ENCODE data around the gene AMZ2.
"Not testable (repeated sequence)": the region's sequence is repeated elsewhere in the genome, so short reads cannot be mapped to it uniquely, and the experiment has no call there.

Gene AMZ2, protein sequence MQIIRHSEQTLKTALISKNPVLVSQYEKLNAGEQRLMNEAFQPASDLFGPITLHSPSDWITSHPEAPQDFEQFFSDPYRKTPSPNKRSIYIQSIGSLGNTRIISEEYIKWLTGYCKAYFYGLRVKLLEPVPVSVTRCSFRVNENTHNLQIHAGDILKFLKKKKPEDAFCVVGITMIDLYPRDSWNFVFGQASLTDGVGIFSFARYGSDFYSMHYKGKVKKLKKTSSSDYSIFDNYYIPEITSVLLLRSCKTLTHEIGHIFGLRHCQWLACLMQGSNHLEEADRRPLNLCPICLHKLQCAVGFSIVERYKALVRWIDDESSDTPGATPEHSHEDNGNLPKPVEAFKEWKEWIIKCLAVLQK

DNA sequence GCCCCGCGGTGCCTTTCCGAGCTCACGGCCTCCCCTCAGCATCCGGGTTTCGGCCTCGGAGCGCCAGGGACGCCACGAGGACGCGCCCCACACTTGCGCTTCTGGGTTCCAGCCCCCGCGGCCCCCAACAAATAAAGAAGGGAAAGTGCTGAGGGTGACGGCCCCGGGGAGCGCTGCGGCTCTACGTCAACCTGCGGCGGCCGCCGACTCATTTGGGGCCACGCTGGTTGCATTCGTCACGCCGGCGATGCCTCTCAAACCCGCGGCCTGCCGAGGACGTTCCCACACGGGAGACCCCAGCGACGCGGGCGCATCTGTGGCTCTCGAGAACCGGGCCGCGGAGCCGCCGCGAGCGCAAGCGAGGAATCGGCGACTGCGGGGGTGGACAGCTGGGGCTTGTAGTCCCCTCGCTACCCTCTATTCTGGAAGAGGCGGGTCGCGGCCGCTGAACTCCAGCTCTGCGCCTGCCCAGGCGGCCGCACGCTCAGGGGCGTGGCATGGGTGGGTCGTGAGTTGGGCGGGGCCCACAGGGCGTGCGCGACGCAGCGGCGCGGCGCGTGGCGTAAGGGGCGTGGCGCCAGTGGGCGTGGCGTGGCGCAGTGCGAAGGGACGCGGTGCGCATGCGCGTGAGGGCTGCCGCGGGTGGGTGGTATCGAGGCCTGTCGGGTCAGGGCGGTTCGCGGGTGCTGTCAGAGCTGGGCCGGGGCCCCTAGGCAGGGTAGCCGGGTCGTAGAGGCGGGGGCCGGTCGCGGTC, at the start of gene AMZ2:
AMZ2 (plus strand) TSS at position 599 of the 754 bp plus-strand sequence. CDS start 2,145 bp downstream, outside the sequence.
- peak; percentile 89 for DNase-seq (ENCODE audit: low read depth)

DNA sequence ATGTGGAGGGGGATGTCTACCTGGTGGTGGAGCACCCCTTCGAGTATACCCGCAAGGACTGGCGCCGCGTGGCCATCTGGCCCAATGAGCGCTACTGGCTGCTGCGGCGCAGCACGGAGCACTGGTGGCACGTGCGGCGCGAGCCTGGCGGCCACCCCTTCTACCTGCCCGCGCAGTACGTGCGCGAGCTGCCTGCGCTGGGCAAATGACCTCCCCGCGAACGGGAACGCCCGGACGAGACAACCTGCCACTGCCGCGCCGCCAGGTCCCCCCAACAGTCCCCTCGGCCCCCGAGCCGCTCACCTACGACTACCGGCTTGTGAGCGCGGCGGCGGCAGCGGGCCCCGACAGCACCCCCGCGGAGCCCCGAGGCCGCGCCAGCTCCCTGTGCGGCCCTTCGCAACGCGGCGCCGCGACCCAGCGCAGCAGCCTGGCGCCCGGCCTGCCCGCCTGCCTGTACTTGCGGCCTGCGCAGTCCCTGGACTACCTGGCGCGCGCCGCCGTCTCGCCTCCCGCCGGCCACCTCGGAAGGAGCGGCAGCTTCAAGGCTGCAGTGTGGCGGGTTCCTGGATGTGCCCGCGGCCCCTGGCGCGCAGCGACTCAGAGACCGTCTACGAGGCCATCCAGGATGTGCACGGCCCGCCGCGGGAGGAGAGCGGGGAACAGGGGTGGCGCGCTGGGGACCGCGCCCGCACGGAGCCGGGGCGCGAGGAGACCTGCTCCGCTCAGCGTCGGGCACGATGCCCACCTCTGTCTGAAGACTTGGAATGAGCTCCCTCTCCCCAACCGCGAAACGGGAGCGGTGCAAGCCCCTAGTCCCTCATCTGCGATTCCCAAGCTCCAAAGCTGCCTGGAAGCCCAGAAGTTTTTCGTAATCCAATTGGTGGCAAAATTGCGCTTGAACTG, 48.7 kb upstream of the AMZ2 start:
- DNase-seq (ENCODE audit: low read depth) = no peak

DNA sequence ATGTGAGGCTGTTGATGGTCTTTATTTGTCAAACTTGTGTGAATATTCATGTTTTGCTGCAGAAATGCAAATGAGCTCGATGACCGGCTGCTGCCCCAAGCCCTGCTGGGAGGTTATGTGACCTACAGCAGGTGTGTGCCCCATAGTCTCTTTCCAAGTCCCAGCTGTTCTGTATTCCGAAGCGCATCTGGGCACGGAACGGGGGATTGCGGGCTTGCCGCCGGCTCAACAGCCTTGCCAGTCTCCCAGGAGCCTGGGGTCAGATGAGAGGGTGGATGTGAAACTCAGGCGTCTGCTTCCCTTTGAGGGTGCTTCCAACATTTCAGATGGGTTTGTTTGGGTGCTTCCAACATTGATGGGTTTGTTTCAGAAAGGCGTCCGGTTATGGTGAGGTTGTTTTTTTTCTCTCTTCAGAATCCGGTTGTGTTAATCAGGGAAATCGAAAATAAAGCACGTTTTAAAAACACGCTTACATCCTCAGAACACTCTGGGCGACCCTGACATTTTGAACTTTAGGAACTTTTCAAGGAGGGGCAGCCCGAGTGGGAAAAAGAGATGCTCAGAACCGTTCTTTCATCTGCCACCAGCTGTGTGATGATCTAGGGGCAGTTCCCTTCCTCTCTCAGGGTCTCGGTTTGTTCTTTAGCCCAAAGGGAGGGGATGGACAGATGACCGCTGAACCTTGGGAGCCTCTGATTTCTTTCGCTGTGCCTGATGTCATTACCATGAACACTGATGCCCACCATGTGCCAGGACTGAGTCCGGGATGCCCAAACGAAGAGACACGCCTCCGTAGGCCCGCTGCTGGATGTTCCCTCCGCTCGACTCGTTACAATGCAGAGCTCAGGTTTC, 47.8 kb upstream of the AMZ2 start:
- DNase-seq (ENCODE audit: low read depth) = no peak

DNA sequence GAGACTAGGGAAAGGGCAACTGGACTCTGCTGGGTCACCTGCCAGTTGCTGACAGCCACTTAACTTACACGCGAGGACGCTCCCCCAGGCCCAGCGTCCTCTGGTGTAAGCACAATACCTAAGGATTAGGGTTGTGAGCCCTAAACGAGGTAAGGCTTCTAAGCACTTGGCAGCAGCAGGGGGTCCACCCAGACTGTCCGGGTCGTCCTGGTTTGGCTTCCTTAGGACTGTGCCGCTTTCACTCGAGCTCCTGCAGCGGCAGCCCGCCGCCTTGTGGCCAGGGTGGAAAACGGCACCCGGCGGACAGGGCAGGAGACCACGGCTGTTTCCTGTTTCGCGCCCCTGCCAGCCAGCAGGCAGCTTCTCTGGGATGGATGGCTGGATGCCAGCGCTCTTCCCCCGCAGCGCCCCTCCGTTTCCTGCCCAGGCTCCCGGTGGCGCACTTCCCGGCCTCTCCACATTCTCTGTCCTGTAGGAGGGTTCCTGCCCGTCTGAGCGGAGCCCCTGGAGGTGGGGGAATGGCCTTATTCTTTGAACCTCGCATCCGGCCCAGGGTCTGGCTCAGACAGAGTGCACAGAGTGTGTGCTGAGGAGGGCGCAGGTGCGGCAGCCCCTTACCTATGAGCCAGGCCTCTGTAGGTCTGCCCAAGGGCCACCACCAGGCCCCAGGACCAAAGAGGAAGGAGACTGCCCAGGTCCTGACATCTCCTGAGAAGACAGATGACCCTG, 47.0 kb upstream of the AMZ2 start:
- peak; percentile 57 for DNase-seq (ENCODE audit: low read depth)

DNA sequence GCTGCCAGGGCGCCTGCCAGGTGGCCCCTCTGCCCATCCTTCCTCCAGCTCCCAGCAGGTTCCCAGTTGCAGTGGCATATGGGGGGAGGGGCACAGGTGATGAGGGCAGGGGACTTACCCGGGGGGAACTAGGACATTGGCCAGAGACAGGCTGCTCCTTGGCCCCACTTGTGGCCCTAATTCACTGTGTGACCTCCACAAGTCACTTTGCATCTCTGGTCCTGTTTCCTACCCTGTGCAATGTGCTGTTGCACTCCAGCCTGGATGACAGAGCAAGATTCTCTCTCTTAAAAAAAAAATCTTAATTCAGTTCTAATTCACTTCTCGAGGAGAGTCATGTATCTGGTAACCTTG, 46.4 kb upstream of the AMZ2 start:
- not testable (repeated sequence) for DNase-seq (ENCODE audit: low read depth)

DNA sequence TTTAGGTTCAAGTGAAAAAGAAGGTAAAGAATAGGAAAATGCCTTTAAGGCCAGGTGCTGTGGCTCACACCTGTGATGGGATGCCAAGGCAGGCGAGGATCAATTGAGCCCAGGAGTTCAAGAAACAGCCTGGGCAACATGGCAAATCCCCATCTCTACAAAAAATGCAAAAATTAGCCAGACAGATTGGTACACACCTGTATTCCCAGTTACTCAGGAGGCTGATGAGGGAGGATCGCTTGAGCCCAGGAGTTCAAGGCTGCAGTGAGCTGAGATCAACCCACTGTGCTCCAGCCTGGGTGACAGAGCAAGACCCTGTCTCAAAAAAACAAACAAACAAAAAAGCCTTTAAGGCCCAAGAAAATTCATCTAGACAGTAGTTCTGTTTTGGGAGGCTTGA, 45.5 kb upstream of the AMZ2 start:
- DNase-seq (ENCODE audit: low read depth) = not testable (repeated sequence)

DNA sequence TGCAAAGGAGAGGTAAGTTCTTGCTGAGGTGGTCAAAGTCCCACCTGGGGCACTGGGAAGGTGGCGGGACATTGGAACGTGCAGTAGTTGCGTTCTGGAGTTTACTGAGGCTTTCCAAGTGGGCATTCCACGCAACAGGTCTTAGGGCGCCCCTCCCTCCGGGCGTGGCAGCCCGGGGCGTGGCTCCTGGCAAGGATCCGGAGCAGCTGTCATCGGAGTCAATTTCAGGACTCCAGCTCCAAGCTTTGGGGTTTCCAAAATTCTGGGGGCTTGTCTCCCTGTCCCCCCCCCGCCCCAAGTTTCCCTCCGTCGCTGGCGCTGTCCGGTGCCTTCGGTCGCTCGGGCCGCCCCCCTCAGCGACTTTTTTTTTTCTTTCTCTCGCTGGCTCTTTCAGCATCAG, 43.1 kb upstream of the AMZ2 start:
- DNase-seq (ENCODE audit: low read depth) = no peak

DNA sequence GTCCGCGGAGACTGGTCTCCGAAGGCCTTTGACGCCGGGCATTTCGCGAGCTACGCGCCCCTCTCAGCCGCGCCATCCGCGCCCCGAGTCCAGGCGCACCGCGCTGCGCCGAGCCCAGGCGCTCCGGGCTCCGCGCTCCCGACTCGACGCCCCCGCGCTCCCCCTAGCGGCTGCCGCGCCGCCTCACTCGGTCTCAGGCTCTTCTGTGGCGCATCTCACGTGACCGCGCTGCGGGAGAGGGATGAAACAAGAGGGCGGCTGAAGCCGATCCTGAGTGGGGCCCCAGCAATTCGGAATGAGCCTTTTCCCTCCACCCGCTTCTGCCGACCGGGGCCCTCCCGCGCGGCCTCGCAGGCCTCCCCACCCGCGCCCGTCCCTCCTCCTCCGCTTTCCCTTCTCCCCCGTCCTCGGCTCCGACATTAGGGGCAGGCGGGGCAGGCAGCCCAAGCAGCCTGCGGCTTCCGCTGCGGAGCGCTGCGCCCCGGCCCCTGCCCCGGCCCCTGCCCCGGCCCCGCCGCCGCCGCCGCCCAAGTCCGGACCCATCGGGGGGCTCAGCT, 42.5 kb upstream of the AMZ2 start:
- DNase-seq (ENCODE audit: low read depth) = peak; percentile 82

DNA sequence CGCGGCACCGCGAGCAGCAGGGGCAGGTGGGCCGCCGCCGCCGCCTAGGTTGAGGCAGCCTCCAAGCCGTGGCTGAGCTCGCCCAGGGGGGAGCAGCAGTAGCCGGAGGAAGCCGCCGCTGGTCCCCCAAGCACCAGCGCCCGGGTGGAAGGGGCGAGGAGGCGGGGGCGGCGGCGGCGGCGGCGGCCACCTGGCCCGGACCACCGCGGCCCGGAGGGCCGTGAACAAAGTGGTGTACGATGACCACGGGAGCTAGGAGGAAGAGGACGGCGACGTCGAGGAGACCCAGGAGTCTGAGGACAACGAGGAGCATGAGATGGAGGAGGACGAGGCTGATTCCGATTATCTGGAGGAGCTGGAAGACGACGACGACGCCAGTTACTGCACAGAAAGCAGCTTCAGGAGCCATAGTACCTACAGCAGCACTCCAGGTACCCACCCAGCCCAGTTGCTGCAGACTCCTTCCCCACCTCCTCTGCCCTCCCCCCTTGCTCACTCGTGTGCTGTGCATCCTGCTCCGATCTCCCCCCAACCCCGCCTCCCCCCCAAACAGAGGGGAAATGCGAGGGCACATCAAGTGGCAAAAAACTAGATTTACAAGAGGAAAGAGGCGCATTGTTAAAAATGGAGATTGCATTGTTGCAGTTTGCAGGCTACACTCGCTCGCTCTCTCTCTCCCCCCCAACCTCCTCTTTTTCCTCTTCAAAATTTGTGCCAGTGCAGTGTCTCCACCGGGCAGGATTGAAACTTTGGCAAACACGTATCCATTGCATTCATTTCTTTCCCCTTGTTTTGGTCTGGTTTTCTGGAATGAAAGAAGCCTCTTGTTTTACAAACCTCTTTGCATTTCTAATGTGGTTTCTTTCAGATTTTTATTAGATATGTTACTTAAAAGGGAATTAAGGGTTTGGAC, 41.8 kb upstream of the AMZ2 start:
- DNase-seq (ENCODE audit: low read depth) = no peak

DNA sequence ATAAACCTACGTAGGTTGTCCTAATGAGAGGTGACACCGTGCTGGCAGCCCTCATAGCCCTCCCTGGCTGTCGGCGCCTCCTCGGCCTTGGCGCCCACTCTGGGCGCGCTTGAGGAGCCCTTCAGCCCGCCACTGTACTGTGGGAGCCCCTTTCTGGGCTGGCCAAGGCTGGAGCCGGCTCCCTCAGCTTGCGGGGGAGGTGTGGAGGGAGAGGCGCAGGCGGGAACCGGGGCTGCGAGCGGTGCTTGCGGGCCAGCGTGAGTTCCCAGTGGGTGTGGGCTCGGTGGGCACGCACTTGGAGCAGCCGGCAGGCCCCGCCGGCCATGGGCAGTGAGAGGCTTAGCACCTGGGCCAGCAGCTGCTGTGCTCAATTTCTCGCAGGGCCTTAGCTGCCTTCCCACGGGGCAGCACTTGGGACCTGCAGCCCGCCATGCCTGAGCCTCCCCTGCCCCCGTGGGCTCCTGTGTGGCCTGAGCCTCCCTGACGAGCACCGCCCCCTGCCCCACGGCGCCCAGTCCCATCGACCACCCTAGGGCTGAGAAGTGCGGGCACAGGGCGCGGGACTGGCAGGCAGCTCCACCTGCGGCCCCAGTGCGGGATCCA, 40.1 kb upstream of the AMZ2 start:
- no peak for DNase-seq (ENCODE audit: low read depth)

DNA sequence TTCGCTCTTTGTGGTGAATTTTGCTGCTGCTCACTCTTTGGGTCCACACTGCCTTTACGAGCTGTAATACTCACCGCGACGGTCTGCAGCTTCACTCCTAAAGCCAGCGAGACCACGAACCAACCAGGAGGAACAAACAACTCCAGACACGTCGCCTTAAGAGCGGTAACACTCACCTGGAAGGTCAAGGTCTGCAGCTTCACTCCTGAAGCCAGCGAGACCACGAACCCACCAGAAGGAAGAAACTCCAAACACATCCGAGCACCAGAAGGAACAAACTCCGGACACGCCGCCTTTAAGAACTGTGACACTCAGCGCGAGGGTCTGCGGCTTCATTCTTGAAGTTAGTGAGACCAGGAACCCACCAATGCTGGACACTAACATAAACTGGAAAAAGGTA, 39.2 kb upstream of the AMZ2 start:
- DNase-seq (ENCODE audit: low read depth) = not testable (repeated sequence)

DNA sequence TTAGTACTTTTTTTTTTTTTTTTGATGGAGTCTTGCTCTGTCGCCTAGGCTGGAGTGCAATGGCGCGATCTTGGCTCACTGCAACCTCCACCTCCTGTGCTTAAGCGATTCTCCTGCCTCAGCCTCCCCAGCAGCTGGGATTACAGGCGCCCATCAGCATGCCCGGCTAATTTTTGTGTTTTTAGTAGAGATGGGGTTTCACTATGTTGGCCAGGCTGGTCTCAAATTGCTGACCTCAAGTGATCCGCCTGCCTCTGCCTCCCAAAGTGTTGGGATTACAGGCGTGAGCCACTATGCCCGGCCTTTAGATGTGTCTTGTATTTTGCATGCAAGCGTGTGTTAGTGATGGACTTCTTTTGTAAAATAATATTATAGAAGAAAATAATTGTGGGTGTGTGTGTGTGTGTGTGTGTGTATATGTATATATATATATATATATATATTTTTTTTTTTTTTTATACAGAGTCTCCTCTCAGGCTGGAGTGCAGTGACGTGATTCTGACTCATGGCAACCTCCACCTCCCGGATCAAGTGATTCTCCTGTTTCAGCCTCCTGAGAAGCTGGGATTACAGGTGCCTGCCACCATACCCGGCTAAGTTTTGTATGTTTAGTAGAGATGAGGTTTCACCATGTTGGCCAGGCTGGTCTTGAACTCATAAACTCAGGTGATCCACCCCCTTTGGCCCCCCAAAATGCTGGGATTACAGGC, 38.5 kb upstream of the AMZ2 start:
- not testable (repeated sequence) for DNase-seq (ENCODE audit: low read depth)

DNA sequence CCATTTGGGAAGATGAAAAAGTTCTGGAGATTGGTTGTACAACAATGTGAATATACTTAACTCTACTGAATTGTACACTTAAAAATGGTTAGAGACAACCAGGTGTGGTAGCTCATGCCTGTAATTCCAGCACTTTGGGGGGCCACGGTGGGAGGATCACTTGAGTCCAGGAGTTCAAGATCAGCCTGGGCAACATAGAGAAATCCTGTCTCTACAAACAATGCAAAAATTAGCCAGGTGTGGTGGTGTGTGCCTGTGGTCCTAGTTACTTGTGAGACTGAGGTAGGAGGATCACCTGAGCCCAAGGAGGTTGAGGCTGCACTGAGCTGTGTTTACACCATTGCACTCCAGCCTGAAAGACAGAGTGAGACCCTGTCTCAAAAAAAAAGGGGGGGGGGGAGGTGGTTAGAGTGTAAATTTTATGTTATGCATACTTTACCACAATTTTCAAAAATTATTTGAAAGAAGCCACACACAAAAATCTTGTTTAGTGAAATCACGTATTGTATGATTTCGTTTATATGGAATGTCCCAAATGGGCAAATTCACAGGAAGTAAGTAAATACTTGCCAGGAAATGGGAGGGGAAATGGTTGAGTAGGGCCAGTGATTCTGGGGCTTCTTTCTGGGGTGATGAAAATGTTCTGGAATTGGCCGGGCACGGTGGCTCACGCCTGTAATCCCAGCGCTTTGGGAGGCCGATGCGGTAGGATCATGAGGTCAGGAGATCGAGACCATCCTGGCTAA, 37.1 kb upstream of the AMZ2 start:
- DNase-seq (ENCODE audit: low read depth) = no peak

DNA sequence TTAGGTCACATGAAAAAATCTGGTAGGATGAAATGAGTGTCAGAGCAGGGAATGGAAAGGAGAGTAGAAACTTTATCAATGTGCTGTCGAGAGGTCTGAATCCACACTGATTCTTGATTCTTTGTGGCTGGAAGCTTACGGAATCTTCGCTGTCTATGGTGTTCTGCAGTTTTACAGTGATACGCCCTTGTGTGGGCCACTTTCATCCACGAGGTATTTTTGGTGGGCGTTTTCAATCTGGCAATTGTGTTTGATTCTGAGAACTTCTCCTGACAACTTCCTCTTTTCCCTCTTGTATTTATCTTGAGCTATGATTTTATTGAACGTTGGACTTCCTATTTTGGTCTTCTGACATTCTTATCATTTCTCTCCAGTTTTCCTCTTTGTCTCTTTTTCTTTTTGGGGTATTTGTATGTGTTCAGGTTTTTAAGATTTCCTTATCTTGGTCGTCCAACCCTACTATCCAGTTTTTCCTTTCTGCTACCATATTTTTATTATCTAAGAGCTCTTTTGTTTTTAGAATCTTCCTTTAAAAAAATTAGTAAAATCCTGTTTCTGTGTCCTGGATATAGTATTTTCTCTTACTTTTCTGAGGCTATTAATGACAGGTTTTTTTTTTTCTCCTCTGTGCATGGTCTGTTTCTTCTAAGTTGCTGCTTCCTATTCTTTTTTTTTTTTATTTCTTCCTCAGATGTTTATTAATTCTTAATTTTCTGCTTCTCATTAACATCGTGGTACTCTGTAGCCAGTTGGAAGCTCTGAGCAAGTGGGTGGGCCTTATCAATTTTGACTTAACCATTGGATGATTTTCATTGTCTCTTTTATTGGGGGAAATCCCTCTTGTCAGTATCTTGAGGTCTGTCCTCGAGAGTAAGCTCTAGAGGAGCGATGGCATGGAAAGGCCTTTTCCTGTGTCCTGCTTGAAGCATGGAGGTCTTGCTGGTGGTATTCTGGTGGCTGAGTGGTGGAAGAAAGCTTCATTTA, 34.1 kb upstream of the AMZ2 start:
- DNase-seq (ENCODE audit: low read depth) = not testable (repeated sequence)

DNA sequence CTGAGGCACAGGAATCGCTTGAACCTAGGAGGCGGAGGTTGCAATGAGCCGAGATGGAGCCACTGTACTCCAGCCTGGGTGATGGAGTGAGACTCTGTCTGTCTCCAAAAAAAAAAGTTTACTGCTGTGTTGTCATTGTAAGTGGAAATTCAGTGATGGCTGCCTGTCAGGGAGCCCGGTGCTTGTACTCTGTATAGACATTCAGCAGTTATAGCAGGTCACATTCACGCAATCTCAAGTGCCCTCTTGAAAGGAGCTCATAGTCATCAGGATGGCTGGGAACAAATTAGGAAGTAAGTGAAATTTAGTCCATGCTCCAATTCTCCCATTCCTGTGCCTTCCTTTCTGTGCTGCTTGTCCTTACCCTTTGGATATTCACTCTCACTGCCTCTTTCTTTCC, 32.4 kb upstream of the AMZ2 start:
- DNase-seq (ENCODE audit: low read depth) = not testable (repeated sequence)

DNA sequence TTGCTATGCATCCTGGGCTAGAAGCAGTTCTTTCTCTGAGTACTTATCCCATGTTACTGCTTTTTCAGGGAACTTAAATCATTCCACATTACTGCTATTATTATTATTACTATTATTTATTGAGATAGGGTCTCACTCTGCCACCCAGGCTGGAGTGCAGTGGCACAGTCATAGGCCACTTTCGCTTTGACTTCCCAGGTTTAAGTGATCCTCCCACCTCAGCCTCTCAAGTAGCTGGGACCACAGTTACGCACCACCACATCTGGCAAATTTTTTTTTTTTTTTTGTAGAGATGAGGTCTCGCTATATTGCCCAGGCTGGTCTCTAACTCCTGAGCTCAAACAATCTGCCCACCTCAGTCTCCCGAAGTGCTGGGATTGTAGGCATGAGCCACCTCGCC, 28.4 kb upstream of the AMZ2 start:
- DNase-seq (ENCODE audit: low read depth) = not testable (repeated sequence)

Data from T-helper 22 cell (primary cell).